HG03039 (cell line): ENCODE data around the gene SPOCD1.

Experiments used
- ATAC-seq: cut with Tn5 transposase; IDR thresholded peaks from one replicate; pipeline ENCODE4 v1.9.1; 2021; ENCODE audit warnings: mild to moderate bottlenecking, moderate library complexity; ENCODE audit not compliant: unreplicated experiment

The SPOCD1 gene

GRCh38 chr1:31773861-31774260, 42.0 kb downstream of the SPOCD1 start:
- no peak for ATAC-seq

DNA sequence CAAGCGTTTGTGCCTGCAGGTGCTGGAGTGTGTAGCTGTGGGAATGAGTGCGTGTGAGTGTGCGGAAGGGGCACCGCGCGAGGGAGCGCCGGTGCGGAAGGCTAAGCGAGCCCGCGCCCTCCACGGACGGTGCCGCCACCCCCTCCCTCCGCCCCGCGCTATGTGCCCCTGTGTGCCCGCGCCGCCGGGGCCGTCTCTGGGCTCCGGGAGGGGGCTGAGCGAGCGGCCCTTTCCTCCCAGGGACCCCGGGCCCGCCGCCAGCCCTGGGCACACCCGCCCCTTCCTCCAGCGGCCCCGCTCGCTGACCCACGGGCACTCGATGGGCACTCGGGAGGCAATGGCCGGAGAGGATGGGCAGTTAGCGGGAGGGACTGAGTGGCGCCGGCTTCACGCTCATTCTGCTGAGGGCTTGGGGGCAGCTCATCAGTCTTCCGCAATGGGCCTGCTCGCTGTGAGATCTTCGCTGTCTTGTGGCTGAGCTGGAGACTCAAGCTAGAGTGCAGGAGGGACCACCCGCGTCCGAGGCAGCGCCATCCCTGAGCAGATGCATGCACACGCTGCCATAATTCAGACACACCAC, 43.1 kb downstream of the SPOCD1 start:
- ATAC-seq = no peak

GRCh38 chr1:31771891-31772668, 43.7 kb downstream of the SPOCD1 start:
- ATAC-seq = no peak

GRCh38 chr1:31769720-31770390, 46.0 kb downstream of the SPOCD1 start:
- no peak for ATAC-seq

GRCh38 chr1:31768939-31769704, 46.7 kb downstream of the SPOCD1 start:
- no peak for ATAC-seq

DNA sequence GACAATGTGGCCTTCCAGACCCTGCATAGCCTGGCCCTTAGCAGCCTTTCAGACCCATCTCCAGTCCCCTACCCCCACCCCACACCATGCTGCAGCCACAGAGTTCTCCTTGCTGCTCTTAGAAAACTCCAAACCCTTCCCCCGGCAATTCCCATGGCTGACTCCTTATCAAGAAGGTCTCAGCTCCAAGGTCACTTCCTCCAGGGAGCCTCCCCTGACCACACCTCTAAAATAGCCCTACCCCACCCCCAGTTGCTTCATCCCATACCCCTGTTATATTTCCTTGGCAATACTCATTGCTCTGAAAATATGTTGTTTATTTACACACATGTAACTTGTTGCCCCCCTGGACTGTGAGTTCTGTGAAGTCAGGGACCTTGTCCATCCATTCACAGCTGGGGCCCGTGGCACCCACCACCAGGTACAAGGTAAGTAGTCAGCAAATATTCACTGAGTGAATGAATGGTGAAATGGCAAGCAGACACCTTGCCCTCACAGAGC, 47.4 kb downstream of the SPOCD1 start:
- ATAC-seq = no peak

DNA sequence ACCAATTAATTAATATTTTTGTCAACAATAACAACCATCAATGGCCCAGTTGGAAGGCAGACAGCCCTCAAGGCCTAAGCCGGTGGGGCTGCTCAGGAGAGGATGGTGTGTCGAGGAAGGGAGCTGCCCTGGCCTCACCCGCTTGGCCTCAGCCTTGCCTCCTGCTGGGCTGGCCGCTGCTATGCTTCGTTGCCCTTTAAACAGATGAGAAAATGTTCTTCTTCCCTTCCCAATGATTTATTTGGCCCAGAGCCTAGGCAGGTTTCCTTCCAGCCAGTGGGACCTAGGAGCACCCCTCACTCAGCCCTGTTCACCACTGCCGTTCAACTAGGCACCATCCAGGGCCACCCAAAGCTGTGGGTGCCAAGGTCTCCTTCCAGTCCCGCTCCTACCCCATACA, 48.6 kb downstream of the SPOCD1 start:
- ATAC-seq = no peak

DNA sequence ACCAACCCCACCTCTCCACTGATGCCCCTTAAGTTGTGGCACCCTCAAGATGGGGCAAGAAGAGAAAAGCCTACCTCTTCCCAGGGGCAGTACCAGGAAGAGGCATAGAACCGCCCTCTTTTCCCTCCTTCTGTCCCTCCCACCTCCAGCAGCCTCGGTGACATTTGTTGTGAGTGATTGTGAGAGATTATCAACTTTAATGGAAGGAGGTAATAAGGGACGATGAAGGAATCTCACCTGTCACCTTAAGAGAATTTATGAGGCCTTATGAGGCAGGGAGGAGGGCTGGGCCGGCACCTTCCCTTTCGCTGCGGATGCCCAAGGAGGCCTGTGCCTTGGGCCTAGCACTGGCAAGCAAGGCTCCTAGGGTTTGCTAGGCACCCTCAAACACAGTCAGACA, 50.3 kb downstream of the SPOCD1 start:
- ATAC-seq = no peak

DNA sequence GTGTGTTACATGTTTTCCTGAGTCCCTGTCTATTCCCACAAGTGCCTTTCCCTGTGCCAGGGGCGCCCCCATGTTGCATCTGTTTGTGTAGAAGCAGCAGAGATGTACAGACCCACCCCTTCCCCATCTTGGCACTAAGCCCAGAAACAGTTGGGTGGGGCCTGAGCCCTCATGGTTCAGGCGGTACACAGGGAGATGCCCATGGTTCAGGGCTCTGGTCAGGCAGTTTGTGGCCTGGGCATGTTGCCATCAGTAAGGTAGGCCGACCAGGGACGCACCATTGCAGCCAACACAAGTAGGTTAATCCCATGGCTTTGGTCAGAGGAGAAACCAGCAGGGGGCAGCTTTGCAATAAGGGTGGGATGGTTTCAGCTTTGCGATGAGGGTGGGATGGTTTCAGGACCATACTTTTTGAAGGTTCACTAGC, 50.8 kb downstream of the SPOCD1 start:
- ATAC-seq = no peak

DNA sequence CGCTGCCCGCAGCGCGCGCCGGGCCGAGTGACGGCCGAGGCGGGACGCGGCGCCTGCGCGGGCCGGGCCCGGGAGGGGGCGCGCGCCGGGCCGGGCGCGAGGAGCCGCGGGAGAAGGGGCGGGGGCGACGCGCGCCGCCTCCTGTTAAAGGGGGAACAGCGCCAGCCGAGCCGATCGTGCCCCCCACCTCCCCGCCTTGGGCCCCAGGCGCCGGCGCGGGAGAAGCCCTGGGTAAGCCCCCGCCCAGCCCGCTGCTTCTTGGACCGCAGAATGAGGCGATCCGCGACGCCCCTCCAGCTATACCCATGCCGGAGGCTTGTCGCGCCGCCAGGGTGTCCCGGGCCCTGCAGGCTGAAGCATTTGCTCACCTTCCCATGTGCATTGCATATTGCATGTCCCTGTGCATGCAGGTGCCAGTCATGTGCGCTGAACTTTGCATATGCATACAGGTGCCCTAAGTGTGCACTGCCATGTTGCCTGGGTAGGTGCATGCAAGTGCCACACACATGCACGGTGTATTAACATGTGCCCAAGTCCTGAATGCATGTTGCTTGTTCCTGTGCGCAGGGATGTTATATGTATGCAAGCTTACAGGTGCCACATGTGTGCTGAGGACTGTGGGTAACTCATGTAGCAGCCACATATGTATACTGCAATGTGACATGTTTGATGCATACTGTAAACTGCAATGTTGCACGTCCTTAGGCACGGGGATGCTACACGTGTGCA, 51.3 kb downstream of the SPOCD1 start, which contains the start of gene ADGRB2:
Gene ADGRB2, minus strand, starts transcription at position 29 of the 729 bp plus-strand sequence. CDS start 7,119 bp downstream, outside the sequence.
- no peak for ATAC-seq

- no peak for ATAC-seq
Observed at GRCh38 chr1:31763671-31764311, 52.0 kb downstream of the SPOCD1 start.

DNA sequence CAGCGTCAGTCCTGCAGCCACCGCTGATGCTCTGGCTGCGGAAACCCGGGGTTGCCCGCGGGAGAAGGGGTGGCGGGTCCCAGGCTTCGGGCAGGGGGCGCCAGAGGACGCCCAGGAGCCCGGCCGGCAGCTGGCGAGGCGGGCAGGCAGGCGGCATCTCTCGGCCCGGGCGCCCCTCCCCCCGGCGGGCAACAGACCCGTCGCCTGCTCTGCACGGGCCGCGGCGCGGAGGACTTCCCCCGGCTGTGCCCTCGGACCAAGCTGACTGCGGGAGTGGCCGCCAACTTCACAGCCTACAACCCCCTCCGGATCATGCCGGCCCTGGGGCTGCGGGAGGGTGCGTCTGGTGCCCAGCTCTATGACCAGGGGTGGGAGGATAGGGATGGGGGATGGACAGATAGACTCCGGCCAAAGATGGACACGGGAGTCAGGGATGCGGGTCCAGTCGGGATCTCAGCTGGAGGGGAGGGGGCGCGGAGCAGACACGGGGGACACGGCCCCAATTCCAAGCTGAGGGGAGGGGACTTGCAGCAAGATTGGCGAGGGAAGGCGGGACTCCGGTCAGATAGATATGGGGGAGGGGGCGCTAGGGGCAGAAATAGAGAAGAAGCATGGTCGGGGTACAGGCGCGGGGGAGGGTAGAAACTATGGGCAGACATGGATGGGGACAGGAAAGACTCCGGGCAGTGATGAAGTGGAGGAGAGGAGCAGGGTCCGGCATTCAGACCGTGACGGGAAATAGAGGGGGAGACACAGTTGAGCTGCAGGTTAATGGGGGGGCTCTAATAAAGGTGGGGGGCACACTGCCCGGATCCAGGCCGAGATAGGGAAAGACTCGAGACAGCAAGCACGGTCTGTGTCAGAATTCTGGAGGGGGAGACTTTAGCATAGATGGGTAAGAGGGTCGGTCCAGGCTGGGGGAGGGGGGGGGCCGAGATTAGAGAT, 52.8 kb downstream of the SPOCD1 start:
- no peak for ATAC-seq

GRCh38 chr1:31762323-31762722, 53.5 kb downstream of the SPOCD1 start:
- ATAC-seq = no peak

DNA sequence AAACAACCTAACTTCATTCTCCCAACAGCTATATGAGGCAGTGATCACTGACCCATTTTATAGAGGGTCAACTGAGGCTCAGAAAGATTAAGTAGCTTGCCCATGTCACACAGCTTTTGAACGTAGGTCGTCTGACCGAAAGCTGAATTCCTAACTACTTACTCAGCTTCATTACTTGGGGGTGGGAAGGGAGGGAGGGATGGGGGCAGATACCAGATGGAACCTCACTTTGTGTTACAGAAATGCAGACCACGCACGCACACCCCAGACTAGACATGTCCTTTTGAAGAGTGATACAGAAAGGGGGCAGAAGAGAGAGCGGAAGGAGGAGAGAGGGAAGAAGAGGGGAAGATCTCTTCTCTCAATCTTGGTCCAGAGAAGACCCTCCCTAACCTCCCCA, 53.9 kb downstream of the SPOCD1 start:
- no peak for ATAC-seq

DNA sequence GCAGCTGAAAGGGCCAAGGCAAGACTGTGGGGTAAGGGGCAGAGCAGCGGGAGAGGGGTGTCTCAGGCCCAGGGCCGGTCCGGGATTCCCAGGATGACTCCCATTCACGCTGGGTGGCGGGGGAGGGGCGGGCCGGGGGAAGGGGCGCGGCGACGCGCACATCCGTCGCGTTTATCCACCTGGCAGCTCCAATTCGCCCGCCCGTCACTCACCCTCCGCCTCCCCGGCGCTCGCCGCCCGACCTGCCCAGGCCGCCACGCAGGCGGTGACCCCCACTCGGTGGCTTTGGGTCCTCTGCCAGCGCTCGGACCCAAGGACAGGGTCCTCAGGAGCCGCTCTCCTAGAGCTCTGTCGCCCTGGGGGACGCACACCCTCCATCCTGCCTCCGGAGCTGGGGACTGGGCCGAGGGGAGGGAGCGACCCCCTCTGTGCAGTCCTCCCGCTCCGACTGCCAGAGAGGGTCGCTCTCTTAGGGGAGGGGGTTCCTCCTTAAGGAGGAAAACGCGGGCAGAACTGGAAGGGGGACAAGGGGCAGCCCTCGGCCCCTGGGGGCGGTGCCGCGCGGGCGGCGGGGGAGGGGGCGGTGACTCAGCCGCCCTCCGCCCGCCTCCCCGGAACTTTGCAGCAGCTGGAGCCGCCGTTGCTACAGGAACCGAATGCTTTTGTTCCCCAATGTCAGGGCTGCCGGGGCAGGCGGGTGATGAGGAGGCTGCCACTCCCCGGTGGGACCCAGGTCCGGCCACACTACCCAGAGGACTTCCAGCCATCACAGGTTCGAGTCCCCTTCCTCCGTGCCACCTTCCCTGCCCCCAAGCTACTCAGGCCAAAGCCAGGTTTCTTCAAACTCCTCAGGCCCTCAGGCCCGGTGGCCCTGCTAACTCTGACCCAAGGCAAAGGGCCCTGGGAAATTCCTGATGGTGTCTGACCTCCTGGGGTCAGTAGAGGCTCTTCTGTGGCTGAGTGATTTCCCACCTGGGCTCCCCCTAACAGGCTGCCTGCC, 55.1 kb downstream of the SPOCD1 start:
- no peak for ATAC-seq

DNA sequence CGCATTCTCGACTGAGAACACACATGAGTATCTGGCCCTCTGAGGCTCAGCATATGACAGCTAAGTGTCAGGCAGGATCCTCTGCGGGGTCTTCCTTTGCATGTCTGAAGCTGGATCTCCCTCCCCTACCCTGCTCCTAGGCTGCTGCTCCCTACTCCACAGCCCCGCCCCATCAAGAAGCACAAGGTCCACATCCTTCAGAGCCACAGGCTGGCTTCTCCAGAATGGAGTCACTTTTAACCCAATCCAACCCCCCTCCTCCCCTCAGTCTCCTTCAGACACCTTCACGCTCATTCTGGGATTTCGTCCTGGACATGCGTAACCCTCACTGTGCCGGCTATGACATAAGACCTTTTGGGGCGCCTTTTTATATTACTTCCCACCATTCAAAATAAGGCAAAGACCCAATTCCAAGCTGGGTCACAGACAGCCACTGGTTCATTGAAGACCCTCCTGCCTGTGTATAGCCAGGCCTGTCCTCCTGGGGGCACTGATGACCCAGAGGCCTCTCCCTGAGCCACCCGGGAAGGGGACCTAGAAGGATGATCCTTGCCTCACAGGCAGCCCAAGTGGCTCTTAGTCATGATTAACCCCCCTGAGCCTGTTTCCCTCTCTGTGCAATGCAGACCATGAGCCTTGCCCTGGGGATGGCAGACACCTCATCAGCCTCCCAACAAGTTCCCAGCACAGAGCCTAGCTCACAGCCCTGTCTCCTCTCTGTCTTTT, 56.4 kb downstream of the SPOCD1 start:
- ATAC-seq = no peak

DNA sequence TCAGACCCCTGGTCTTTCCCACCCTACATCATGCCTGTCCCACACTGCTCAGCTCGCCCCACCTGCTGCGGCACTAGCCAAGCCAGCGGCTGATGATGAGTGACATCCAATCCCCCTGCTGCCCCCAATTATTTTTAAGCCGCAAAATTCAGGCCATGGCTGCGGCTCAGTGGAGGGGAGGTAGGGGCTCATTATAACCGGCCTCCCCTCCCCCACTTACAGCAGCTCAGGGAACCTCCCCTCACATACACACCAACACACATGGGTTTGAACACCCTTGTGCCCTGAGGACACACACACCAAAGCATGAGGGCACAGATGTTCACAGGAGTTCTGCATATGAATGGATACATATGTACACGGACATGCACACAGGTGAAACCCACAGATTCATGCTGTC, 57.0 kb downstream of the SPOCD1 start:
- no peak for ATAC-seq
